ENCODE data around the gene CHD2. TPM values are rescaled to one million over a fixed set of nuclear protein-coding genes. Genes with fewer than 3 reads are reported as not detected.
"Not testable (repeated sequence)": the region's sequence is repeated elsewhere in the genome, so short reads cannot be mapped to it uniquely, and the experiment has no call there.

CHD2 gene
- total and polyA plus RNA-seq, 4 donors = 38.0 to 144 (median 81.5) TPM

DNA sequence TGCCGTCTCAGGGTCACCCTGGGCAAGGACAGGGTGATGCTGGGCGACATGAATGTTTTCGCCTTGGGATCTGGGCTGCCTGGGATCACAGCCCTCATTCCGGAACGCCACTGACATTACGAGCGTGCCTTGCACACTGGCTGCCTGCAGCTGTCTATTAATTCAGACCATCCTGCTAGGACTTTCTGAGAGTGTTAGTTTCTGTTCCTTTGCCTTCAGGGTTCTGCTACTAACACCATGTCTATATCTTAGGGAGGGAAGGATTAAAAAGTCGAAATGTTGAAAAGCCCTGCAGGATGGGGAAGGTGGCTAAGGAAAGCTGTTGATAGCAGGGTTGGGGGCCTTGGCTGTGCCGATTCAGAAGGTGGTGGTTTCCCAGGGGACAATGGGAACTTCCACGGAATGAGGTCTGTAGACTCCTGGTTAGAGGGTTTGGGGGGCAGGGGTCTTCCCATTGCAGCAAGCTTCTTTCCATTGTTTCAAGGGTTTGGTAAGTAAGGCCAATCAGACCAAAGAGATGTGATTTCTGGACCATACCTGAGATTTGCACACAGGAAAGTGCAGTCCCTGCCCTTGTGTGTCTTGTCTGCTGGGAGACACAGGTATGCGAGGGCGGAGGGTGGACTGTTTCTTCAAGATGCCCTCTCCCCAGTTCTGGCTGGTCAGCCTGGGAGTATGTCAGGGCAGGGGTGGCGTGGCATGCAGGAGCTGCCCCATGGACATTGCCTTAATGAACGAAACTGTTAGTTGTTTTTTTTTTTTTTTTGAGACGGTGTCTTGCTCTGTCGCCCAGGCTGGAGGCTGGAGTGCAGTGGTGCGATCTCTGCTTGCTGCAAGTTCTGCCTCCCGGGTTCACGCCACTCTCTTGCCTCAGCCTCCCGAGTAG is 137.9 kb downstream of the CHD2 start:
- intact Hi-C loops (cut with DNase I) = loop anchor here (5.0 to 10.0 kb wide), 5 partner anchors 34 to 1087 kb away; no protein-coding TSS in a partner anchor
- no peaks in the 10 kb centered on the region for H3K4me1 ChIP-seq (ENCODE audit: control insufficient read depth in 1 of 2, insufficient read depth in 2 of 2, low read length in 2 of 2)
- H3K4me3 ChIP-seq (ENCODE audit: low read length in 2 of 2) = no peak overlapping the region
- H3K36me3 ChIP-seq (ENCODE audit: control insufficient read depth in 1 of 2, insufficient read depth in 2 of 2, low read length in 1 of 2) = no peaks in the 10 kb centered on the region
- 60 to 63% methylated on average over 20 of the region's 20 CpGs for WGBS, 2 donors
- no peaks in the 10 kb centered on the region for H3K9me3 ChIP-seq (ENCODE audit: control insufficient read depth, low read length)
- H3K27me3 ChIP-seq (ENCODE audit: control insufficient read depth in 1 of 2, insufficient read depth in 2 of 2, low read length in 1 of 2) = no peaks in the 10 kb centered on the region
- DNase-seq (peak; percentile 39 to 61), ATAC-seq (ENCODE audit: low FRiP score) (peak; percentile 21)
- H3K27ac ChIP-seq (ENCODE audit: low read depth in 1 of 2, low read length in 2 of 2) = no peak overlapping the region

DNA sequence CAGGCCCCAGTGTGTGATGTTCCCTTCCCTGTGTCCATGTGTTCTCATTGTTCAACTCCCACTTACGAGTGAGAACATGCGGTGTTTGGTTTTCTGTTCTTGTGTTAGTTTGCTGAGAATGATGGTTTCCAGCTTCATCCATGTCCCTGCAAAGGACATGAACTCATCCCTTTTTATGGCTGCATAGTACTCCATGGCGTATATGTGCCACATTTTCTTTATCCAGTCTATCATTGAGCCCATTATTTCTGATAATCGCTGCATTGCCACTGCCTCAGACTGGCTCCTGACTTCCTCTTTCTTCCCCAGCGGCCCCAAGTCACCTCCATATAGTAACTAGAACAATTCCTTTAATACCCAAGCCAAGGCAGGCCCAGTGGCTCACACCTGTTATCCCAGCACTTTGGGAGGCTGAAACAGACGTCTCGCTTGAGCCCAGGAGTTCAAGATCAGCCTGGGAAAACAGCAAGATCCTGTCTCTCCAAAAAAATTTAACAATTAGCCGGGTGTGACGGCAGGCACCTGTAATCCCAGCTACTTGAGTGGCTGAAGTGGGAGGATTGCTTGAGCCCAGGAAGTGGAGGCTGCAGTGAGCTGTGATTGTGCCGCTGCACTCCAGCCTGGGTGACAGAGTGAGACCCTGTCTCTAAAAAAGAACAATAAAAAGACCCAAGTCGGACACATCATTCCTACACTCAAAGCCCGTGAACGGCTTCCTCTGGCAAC is 139.6 kb downstream of the CHD2 start:
- ATAC-seq (ENCODE audit: low FRiP score); H3K27me3 ChIP-seq (ENCODE audit: control insufficient read depth in 1 of 2, insufficient read depth in 2 of 2, low read length in 1 of 2); H3K36me3 ChIP-seq (ENCODE audit: control insufficient read depth in 1 of 2, insufficient read depth in 2 of 2, low read length in 1 of 2); H3K9me3 ChIP-seq (ENCODE audit: control insufficient read depth, low read length); H3K27ac ChIP-seq (ENCODE audit: low read depth in 1 of 2, low read length in 2 of 2); H3K4me3 ChIP-seq (ENCODE audit: low read length in 2 of 2); H3K4me1 ChIP-seq (ENCODE audit: control insufficient read depth in 1 of 2, insufficient read depth in 2 of 2, low read length in 2 of 2): not testable (repeated sequence)
- intact Hi-C loops (cut with DNase I) = loop anchor here (5.0 to 10.0 kb wide), 5 partner anchors 33 to 1085 kb away; no protein-coding TSS in a partner anchor
- peak; percentile 12 to 26 for DNase-seq
- WGBS, 2 donors = 95 to 97% methylated on average over 13 of the region's 13 CpGs

DNA sequence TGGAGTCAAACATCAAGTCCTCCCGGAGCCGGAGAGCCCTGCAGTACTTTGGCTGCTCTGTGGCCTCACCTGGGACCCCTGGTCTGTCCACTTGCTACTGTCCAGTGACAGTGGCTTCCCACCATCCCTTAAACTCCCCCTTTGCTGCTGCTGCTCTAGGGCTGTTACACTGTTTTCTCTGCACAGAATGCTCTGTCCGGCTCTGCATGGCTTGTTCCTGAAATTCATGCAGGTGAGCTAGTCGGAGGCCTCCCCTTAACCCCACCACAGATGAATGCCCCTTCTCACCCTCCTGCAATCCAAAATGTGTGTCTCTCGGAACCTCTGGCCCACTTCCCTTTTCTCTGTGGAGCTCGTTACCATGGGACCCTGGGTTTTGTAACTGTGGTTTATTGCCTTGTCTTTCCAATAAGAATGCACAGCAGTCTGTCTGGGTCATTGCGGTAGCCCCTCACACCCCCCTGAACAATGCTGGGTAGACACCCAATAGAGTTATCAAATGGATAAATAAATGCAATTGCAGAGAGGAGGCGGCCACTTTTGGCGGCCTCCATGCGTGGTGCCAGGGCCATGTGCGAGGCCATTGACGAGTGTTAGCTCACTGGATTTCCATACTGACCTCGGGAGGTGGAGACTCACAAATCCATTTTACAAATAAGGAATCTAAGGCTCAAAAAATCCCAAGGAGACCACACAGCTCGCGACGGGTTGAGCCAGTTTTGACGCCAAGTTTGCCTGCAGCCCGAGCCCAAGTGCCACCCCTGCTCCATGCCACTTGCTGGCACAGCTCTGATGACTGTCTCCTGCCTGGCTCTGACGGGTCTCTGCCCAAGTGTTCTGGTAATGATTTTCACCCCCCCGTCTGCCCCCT is 140.4 kb downstream of the CHD2 start:
- 87 to 91% methylated on average over 20 of the region's 20 CpGs for WGBS, 2 donors

DNA sequence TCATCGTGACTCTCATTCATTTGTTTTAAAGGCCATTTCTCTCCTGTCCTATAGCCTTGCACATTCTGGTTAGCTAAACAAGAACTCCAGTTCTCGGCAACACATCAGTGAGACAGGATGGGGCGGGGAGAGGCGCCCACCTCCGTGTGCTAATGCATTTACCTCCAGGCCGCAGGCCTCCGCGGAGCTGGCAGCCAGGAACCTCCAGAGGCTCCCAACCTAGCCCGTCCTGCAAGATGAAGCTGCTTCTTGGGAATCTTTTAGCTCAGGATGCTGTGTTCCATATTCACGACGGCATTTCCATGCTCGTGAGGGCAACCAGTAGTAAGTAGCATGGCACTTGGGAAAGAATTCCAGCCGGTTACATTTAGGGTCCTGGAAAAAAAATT is 141.0 kb downstream of the CHD2 start:
- Histone ChIP-seq H3K27ac (ENCODE audit: low read depth in 1 of 2, low read length in 2 of 2) (no peak overlapping the region), H3K4me3 (ENCODE audit: low read length in 2 of 2) (no peak overlapping the region), H3K27me3 (ENCODE audit: control insufficient read depth in 1 of 2, insufficient read depth in 2 of 2, low read length in 1 of 2) (no peaks in the 10 kb centered on the region), H3K4me1 (ENCODE audit: control insufficient read depth in 1 of 2, insufficient read depth in 2 of 2, low read length in 2 of 2) (no peaks in the 10 kb centered on the region), H3K9me3 (ENCODE audit: control insufficient read depth, low read length) (no peaks in the 10 kb centered on the region), H3K36me3 (ENCODE audit: control insufficient read depth in 1 of 2, insufficient read depth in 2 of 2, low read length in 1 of 2) (no peaks in the 10 kb centered on the region)
- ATAC-seq (ENCODE audit: low FRiP score) (no peak), DNase-seq (peak; percentile 25 to 26)
- 87 to 88% methylated on average over 13 of the region's 13 CpGs for WGBS, 2 donors
- intact Hi-C loops (cut with DNase I) = no loop called here

More for the DNA sequence above, 140.4 kb downstream of the CHD2 start:
- Histone ChIP-seq H3K27ac (ENCODE audit: low read depth in 1 of 2, low read length in 2 of 2) (no peak overlapping the region), H3K4me1 (ENCODE audit: control insufficient read depth in 1 of 2, insufficient read depth in 2 of 2, low read length in 2 of 2) (no peaks in the 10 kb centered on the region), H3K36me3 (ENCODE audit: control insufficient read depth in 1 of 2, insufficient read depth in 2 of 2, low read length in 1 of 2) (no peaks in the 10 kb centered on the region), H3K4me3 (ENCODE audit: low read length in 2 of 2) (no peak overlapping the region), H3K9me3 (ENCODE audit: control insufficient read depth, low read length) (no peaks in the 10 kb centered on the region), H3K27me3 (ENCODE audit: control insufficient read depth in 1 of 2, insufficient read depth in 2 of 2, low read length in 1 of 2) (no peaks in the 10 kb centered on the region)
- intact Hi-C loops (cut with DNase I) = no loop called here
- DNase-seq (peak; percentile 28 to 40), ATAC-seq (ENCODE audit: low FRiP score) (no peak)

DNA sequence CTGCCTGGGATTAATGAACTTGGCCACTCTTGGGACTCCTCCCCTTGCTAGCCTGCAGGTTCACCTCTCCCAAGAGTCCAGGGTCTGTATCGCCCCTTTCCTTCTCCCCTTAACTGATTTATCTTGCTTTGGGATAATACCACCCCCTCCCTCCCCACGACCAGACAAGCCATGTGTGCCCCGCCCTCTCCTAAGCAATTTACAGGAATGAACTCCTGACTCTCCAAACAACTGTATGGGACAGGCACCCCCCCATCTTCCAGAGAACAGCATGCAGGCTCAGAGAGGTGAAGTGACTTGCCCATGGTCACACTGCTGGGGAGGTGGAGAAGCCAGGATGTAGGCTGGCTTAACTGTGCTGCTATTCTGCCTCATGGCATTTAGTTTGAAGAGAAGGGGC is 142.1 kb downstream of the CHD2 start:
- H3K36me3 ChIP-seq (ENCODE audit: control insufficient read depth in 1 of 2, insufficient read depth in 2 of 2, low read length in 1 of 2) = no peaks in the 10 kb centered on the region
- H3K27me3 ChIP-seq (ENCODE audit: control insufficient read depth in 1 of 2, insufficient read depth in 2 of 2, low read length in 1 of 2) = no peaks in the 10 kb centered on the region
- H3K4me3 ChIP-seq (ENCODE audit: low read length in 2 of 2) = no peak overlapping the region
- H3K4me1 ChIP-seq (ENCODE audit: control insufficient read depth in 1 of 2, insufficient read depth in 2 of 2, low read length in 2 of 2) = no peaks in the 10 kb centered on the region
- DNase-seq = peak; percentile 6 to 25
- no peak for ATAC-seq (ENCODE audit: low FRiP score)
- intact Hi-C loops (cut with DNase I) = no loop called here
- no peak overlapping the region for H3K27ac ChIP-seq (ENCODE audit: low read depth in 1 of 2, low read length in 2 of 2)
- H3K9me3 ChIP-seq (ENCODE audit: control insufficient read depth, low read length) = no peaks in the 10 kb centered on the region
- 74 to 87% methylated on average over 3 of the region's 3 CpGs for WGBS, 2 donors

DNA sequence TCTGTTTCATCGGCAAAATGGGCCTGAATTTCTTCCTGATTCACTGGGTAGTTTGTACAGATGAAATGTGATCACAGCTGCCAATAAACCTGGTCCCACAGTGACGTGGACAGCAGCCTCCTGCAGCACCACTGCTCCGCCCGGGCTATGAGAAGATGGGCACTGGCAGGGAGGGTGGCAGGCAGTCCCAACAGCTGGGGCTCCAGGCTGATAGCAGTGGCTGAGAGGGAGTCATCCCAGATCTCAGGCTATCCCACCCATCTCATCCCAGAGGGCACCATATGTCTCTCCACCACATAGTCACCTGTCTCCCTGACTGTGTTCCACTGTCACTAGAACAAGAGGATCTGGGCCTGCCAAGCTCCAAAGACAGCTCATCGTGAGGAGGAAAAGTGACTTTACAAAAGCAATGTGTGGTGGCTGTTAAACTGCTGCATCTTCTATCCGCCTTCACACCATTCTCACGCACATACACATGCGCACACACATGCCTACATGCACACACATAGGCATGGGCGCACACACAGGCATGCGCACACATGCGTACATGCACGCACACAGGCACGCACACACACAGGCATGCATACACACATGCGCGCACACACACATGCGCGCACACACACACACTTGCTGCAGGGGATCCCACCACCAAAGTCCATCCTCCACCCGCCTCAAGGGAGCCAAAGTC is 142.7 kb downstream of the CHD2 start:
- WGBS, 2 donors = 91 to 94% methylated on average over 18 of the region's 18 CpGs
- Histone ChIP-seq H3K9me3 (ENCODE audit: control insufficient read depth, low read length) (no peaks in the 10 kb centered on the region), H3K27ac (ENCODE audit: low read depth in 1 of 2, low read length in 2 of 2) (no peak overlapping the region), H3K27me3 (ENCODE audit: control insufficient read depth in 1 of 2, insufficient read depth in 2 of 2, low read length in 1 of 2) (no peaks in the 10 kb centered on the region), H3K36me3 (ENCODE audit: control insufficient read depth in 1 of 2, insufficient read depth in 2 of 2, low read length in 1 of 2) (peaks cover 0 to 1% of the 10 kb centered on the region in 2 donors), H3K4me1 (ENCODE audit: control insufficient read depth in 1 of 2, insufficient read depth in 2 of 2, low read length in 2 of 2) (no peaks in the 10 kb centered on the region), H3K4me3 (ENCODE audit: low read length in 2 of 2) (no peak overlapping the region)
- peak; percentile 23 to 33 for DNase-seq
- ATAC-seq (ENCODE audit: low FRiP score) = no peak
- intact Hi-C loops (cut with DNase I) = no loop called here

DNA sequence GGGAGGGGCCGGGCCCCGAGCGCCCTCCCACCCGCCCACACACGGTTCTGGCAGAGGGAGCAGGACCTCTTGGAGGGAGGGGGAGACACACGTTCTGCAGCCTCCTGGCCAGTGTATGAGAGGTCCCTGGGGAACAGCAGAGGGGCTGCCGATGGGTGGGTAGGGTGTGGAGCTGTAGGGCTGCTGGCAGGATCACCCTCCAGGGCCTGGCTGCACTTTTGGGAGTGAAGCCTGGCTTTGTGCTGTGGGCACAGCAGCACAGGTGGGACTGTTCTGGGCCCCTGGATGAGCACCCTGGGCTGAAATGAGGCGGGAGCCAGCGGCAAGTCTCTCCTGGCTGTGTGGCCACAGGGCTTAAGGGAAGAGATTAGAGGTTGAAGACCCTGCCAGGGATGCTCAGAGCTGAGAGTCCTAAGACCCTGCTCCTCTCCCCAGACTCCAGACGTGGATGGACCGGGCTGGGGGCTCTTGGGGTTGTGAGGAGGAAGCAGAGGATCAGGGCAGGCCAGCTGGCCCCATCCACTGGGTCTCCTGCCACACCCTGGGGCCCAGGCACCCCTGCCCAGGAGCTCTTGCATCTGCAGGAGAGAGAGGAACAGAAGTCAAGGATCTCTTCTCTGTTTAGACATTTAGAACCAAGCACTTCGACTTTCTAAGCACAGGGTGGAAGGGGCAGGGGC is 143.6 kb downstream of the CHD2 start:
- H3K4me1 ChIP-seq (ENCODE audit: control insufficient read depth in 1 of 2, insufficient read depth in 2 of 2, low read length in 2 of 2) = no peaks in the 10 kb centered on the region
- ATAC-seq (ENCODE audit: low FRiP score) (no peak), DNase-seq (peak; percentile 34 to 44)

More for the DNA sequence above, 143.6 kb downstream of the CHD2 start:
- H3K27ac ChIP-seq (ENCODE audit: low read depth in 1 of 2, low read length in 2 of 2) = no peak overlapping the region
- peaks cover 0 to 1% of the 10 kb centered on the region in 2 donors for H3K36me3 ChIP-seq (ENCODE audit: control insufficient read depth in 1 of 2, insufficient read depth in 2 of 2, low read length in 1 of 2)
- WGBS, 2 donors = 35 to 38% methylated on average over 12 of the region's 12 CpGs
- intact Hi-C loops (cut with DNase I) = no loop called here
- no peaks in the 10 kb centered on the region for H3K9me3 ChIP-seq (ENCODE audit: control insufficient read depth, low read length)
- H3K4me3 ChIP-seq (ENCODE audit: low read length in 2 of 2) = no peak overlapping the region
- no peaks in the 10 kb centered on the region for H3K27me3 ChIP-seq (ENCODE audit: control insufficient read depth in 1 of 2, insufficient read depth in 2 of 2, low read length in 1 of 2)
